ENCODE data around the gene SMIM33. TPM values are rescaled to one million over a fixed set of nuclear protein-coding genes. Genes with fewer than 3 reads are reported as not detected.

Gene SMIM33
- total RNA-seq, 5 donors from 2014 or later (not counting 1 experiment from before 2014, with no cell fraction given), result 0.13 to 1.1 (median 0.47) TPM

DNA sequence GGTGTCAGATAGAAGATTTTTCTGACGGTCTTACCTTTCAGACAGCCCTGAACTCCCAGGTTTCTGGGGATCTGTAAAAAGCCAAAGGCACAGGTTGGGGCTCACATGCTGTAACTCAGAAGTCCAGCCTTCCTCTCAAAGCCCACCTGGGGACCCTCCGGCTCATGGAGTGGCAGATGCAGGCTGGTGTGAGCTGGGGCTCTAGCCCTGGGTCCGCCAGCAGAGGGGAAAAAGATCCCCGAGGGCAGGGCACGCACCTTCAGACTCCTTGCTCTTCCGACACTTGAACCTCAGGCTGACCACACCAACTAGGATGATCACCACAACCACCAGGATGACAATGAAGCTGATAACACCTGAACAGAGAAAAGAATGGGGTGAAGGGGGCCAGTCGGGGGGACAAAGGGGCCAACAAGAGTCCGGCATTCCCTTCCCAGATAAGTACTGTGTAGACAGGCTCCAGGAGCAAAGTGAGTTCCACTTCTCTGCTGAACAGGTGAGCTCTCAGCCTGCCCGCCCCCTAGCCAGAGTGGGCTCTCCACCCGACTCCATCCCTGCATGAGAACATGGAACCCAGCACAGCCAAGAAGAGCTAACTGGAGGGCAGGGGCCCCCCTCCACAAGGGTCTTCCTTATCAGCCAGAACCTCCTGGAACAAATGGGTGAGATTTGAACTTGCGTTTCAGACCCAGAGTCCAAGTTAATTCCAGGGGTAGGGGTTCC, 16.1 kb upstream of the SMIM33 start:
- whole genome bisulfite sequencing (ENCODE audit: insufficient coverage), result 97% methylated on average over 4 of the region's 11 CpGs
- peaks cover 49 to 60% (median 53%) of the 10 kb centered on the region in 3 donors for H3K4me1 Mint-ChIP-seq
- H3K27ac Mint-ChIP-seq, result peak overlapping the region; percentile 69 to 76
- ATAC-seq (replicated peaks in 1 of 4) (no peak), DNase-seq (no peak)
- Histone ChIP-seq H3K4me1 (ENCODE audit: control insufficient read depth in 1 of 2, extremely low read depth in 1 of 2, insufficient read depth in 2 of 2, low read length in 2 of 2) (peaks cover 40 to 72% of the 10 kb centered on the region in 2 experiments), H3K27ac (ENCODE audit: low read length) (peak overlapping the region; percentile 61), H3K9me3 (no peaks in the 10 kb centered on the region), H3K36me3 (ENCODE audit: control insufficient read depth in 2 of 2, extremely low read depth in 1 of 2, insufficient read depth in 1 of 2, low read length in 1 of 2) (no peaks in the 10 kb centered on the region), H3K27me3 (replicated peaks in 1 of 2; ENCODE audit: control insufficient read depth in 2 of 2, extremely low read depth in 1 of 2, insufficient read depth in 2 of 2, low read length in 1 of 2) (no peaks in the 10 kb centered on the region), H3K4me3 (ENCODE audit: control insufficient read depth in 1 of 2, extremely low read depth in 1 of 2, low read length in 1 of 2) (no peak overlapping the region)
- H3K27me3 Mint-ChIP-seq, result no peaks in the 10 kb centered on the region
- H3K36me3 Mint-ChIP-seq, result no peaks in the 10 kb centered on the region
- H3K9me3 Mint-ChIP-seq, result no peaks in the 10 kb centered on the region
- CTCF ChIA-PET, result interaction anchor here (0.5 to 1.4 kb wide), 3 partner anchors 40 to 128 kb away, joined by 3 to 4 read pairs (median 3); no protein-coding TSS in a partner anchor
- POLR2A ChIA-PET, result interaction anchor here in 1 of 2 donors (0.6 kb wide), 1 partner anchor 25 kb away, joined by 6 read pairs; no protein-coding TSS in a partner anchor
- no peak overlapping the region for H3K4me3 Mint-ChIP-seq

DNA sequence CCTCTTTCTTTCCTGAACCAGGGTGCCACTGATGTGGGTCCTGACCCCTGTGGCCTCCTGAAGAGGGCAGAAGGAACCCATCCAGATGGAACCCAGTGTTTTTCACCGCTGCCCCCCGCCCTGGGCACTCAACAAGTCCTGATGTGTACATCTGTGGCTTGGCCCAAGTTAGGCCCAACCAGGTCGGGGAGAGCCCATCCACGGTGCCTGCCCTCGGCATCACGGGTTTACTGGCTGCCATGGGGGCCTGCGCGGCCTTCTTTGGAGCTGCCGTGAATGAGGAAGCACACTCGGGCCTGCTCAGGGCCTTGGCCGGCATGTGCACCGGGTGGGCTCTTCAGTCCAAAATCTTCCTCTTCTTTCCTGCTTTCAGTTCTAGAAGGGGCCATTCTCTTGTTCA, 14.0 kb upstream of the SMIM33 start:
- no peak overlapping the region for H3K4me3 Mint-ChIP-seq
- no peaks in the 10 kb centered on the region for H3K27me3 Mint-ChIP-seq
- Histone ChIP-seq H3K4me1 (ENCODE audit: control insufficient read depth in 1 of 2, extremely low read depth in 1 of 2, insufficient read depth in 2 of 2, low read length in 2 of 2) (peaks cover 43 to 79% of the 10 kb centered on the region in 2 experiments), H3K9me3 (no peaks in the 10 kb centered on the region), H3K27me3 (replicated peaks in 1 of 2; ENCODE audit: control insufficient read depth in 2 of 2, extremely low read depth in 1 of 2, insufficient read depth in 2 of 2, low read length in 1 of 2) (no peaks in the 10 kb centered on the region), H3K4me3 (ENCODE audit: control insufficient read depth in 1 of 2, extremely low read depth in 1 of 2, low read length in 1 of 2) (no peak overlapping the region), H3K36me3 (ENCODE audit: control insufficient read depth in 2 of 2, extremely low read depth in 1 of 2, insufficient read depth in 1 of 2, low read length in 1 of 2) (no peaks in the 10 kb centered on the region), H3K27ac (ENCODE audit: low read length) (no peak overlapping the region)
- ChIA-PET CTCF (interaction anchor here in 1 of 2 donors (0.6 kb wide), 1 partner anchor 9 kb away, joined by 3 read pairs; no protein-coding TSS in a partner anchor), POLR2A (no interaction called here)
- WGBS (ENCODE audit: insufficient coverage), result 98% methylated on average over 12 of the region's 12 CpGs
- peaks cover 64 to 70% (median 66%) of the 10 kb centered on the region in 3 donors for H3K4me1 Mint-ChIP-seq
- H3K9me3 Mint-ChIP-seq, result no peaks in the 10 kb centered on the region
- ATAC-seq (replicated peaks in 1 of 4), result no peak
- DNase-seq, result no peak
- H3K27ac Mint-ChIP-seq, result peak overlapping the region; percentile 93 to 96
- no peaks in the 10 kb centered on the region for H3K36me3 Mint-ChIP-seq

DNA sequence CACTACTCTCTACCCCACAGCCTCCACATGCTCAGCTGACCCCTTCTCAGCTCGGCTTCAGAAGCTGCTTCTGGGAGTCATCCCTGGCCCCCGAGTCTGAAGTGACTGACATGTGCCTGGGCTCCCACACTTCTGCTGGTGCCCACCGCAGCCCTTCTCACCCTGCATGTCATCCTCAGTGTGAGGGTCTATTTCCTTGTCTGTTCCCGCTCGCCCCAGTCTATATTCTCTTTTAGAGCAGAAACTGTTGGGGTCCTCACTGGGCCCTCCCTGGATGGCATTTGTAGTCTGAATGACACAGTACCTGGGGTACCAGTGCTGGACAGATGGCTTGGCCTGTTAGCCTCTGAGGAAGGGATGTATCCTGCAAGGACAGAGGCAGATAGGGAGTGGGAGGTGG, 13.6 kb upstream of the SMIM33 start:
- Mint-ChIP-seq H3K4me3 (peak overlapping the region in 1 of 3 donors; percentile 19), H3K4me1 (peaks cover 64 to 72% (median 66%) of the 10 kb centered on the region in 3 donors), H3K36me3 (no peaks in the 10 kb centered on the region), H3K9me3 (no peaks in the 10 kb centered on the region), H3K27me3 (no peaks in the 10 kb centered on the region), H3K27ac (peak overlapping the region; percentile 93 to 96)
- no peak for DNase-seq
- Histone ChIP-seq H3K27me3 (replicated peaks in 1 of 2; ENCODE audit: control insufficient read depth in 2 of 2, extremely low read depth in 1 of 2, insufficient read depth in 2 of 2, low read length in 1 of 2) (no peaks in the 10 kb centered on the region), H3K9me3 (no peaks in the 10 kb centered on the region), H3K4me3 (ENCODE audit: control insufficient read depth in 1 of 2, extremely low read depth in 1 of 2, low read length in 1 of 2) (no peak overlapping the region), H3K4me1 (ENCODE audit: control insufficient read depth in 1 of 2, extremely low read depth in 1 of 2, insufficient read depth in 2 of 2, low read length in 2 of 2) (peaks cover 39 to 75% of the 10 kb centered on the region in 2 experiments), H3K36me3 (ENCODE audit: control insufficient read depth in 2 of 2, extremely low read depth in 1 of 2, insufficient read depth in 1 of 2, low read length in 1 of 2) (no peaks in the 10 kb centered on the region), H3K27ac (ENCODE audit: low read length) (peak overlapping the region; percentile 75)
- ChIA-PET POLR2A (interaction anchor here in 1 of 2 donors (0.7 kb wide), 1 partner anchor 14 kb away, joined by 3 read pairs; no protein-coding TSS in a partner anchor), CTCF (interaction anchor here (0.6 to 1.1 kb wide), 2 partner anchors 9 to 18 kb away, joined by 3 read pairs; partner anchors contain the start of gene DNAJC18 (in 1 of the 2))
- 92% methylated on average over 5 of the region's 5 CpGs for WGBS (ENCODE audit: insufficient coverage)
- no peak for ATAC-seq (replicated peaks in 1 of 4)

DNA sequence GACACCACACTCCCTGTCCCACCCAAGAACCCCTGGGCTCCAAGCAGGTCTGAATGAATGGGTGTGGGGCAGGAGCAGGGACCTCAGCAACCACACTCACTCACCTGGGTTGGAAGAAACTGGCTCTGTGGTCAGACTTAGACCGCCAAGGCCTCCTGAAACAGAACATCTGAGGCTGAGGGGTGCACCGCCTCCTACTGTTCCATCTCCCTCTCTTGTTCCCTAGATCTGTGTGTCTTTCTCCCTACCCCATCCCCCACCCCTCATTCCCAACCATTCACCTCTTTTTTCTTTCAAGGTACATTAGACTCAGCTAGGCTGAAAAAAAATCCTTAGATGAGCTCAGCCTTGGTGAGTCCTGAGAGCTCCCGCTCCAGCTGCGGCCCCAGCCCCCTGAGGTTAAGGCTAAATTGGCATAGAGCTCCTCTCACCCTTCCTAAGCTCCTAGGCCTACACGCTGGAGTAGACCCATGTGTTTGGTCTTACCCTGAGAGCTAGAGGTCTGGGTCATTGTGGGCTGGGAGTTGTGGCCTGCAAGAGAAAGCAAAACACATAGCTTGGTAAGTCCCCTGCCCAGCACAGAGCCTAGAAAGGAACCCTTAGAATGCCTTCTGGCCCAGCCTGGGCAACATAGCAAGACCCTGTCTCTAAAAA, 13.0 kb upstream of the SMIM33 start:
- Histone ChIP-seq H3K9me3 (no peaks in the 10 kb centered on the region), H3K4me1 (ENCODE audit: control insufficient read depth in 1 of 2, extremely low read depth in 1 of 2, insufficient read depth in 2 of 2, low read length in 2 of 2) (peaks cover 37 to 72% of the 10 kb centered on the region in 2 experiments), H3K27ac (ENCODE audit: low read length) (peak overlapping the region; percentile 75), H3K4me3 (ENCODE audit: control insufficient read depth in 1 of 2, extremely low read depth in 1 of 2, low read length in 1 of 2) (no peak overlapping the region), H3K36me3 (ENCODE audit: control insufficient read depth in 2 of 2, extremely low read depth in 1 of 2, insufficient read depth in 1 of 2, low read length in 1 of 2) (no peaks in the 10 kb centered on the region), H3K27me3 (replicated peaks in 1 of 2; ENCODE audit: control insufficient read depth in 2 of 2, extremely low read depth in 1 of 2, insufficient read depth in 2 of 2, low read length in 1 of 2) (no peaks in the 10 kb centered on the region)
- ChIA-PET CTCF (interaction anchor here (0.5 to 1.1 kb wide), 9 partner anchors 10 to 373 kb away, joined by 3 to 5 read pairs (median 3); partner anchors contain the start of gene DNAJC18 (in 1 of the 2)), POLR2A (interaction anchor here (0.6 to 0.9 kb wide), 4 partner anchors 14 to 292 kb away, joined by 3 to 9 read pairs (median 6); no protein-coding TSS in a partner anchor)
- Mint-ChIP-seq H3K4me1 (peaks cover 64 to 72% (median 66%) of the 10 kb centered on the region in 3 donors), H3K36me3 (no peaks in the 10 kb centered on the region), H3K27me3 (no peaks in the 10 kb centered on the region), H3K4me3 (peak overlapping the region in 1 of 3 donors; percentile 19), H3K9me3 (no peaks in the 10 kb centered on the region), H3K27ac (peak overlapping the region; percentile 93 to 96)
- ATAC-seq (replicated peaks in 1 of 4), result no peak
- DNase-seq, result no peak
- WGBS (ENCODE audit: insufficient coverage), result 74% methylated on average over 4 of the region's 5 CpGs

DNA sequence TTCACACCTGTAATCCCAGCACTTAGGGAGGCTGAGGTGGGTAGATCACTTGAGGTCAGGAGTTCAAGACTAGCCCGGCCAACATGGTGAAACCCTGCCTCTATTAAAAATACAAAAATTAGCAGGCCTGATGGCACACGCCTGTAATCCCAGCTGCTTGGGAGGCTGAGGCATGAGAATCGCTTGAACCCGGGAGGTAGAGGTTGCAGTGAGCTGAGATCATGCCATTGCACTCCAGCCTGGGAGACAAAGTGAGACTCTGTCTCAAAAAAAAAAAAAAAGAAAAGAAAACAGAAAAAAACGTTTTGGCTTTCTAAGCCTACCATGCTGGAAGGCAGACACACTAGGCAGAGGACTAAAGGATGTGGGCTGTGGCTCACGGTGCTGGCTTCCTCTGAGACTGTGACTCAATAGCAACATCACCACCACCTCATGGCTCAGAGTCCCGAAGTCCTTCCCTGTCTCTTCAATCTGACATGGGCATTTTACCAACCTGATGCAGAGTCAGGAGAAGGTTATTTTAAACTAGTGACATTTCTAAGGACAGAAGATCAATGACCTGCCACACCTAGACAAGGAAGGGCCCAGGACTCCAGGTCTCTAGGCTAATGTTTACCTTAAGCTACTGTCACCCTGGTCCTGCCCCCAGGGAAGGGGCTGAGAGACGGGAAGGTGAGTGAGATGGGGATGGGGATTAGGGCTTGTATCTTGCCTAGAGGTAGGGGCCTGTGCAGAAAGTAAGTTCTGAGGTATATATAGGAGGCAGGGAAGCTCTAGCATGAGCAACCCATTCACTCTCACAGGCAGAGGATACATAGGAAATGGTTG, 12.0 kb upstream of the SMIM33 start:
- Histone ChIP-seq H3K36me3 (ENCODE audit: control insufficient read depth in 2 of 2, extremely low read depth in 1 of 2, insufficient read depth in 1 of 2, low read length in 1 of 2) (no peaks in the 10 kb centered on the region), H3K4me1 (ENCODE audit: control insufficient read depth in 1 of 2, extremely low read depth in 1 of 2, insufficient read depth in 2 of 2, low read length in 2 of 2) (peaks cover 35 to 68% of the 10 kb centered on the region in 2 experiments), H3K27me3 (replicated peaks in 1 of 2; ENCODE audit: control insufficient read depth in 2 of 2, extremely low read depth in 1 of 2, insufficient read depth in 2 of 2, low read length in 1 of 2) (no peaks in the 10 kb centered on the region), H3K4me3 (ENCODE audit: control insufficient read depth in 1 of 2, extremely low read depth in 1 of 2, low read length in 1 of 2) (no peak overlapping the region), H3K9me3 (no peaks in the 10 kb centered on the region), H3K27ac (ENCODE audit: low read length) (peak overlapping the region; percentile 75)
- peak overlapping the region; percentile 93 to 96 for H3K27ac Mint-ChIP-seq
- CTCF ChIA-PET, result interaction anchor here (0.5 to 1.1 kb wide), 7 partner anchors 11 to 372 kb away, joined by 3 to 5 read pairs (median 4); partner anchors contain the start of gene DNAJC18 (in 1 of the 2)
- H3K27me3 Mint-ChIP-seq, result no peaks in the 10 kb centered on the region
- H3K4me1 Mint-ChIP-seq, result peaks cover 60 to 69% (median 61%) of the 10 kb centered on the region in 3 donors
- 13% methylated on average over 3 of the region's 8 CpGs for WGBS (ENCODE audit: insufficient coverage)
- POLR2A ChIA-PET, result interaction anchor here (0.6 to 0.9 kb wide), 3 partner anchors 20 to 291 kb away, joined by 5 to 9 read pairs (median 6); no protein-coding TSS in a partner anchor
- DNase-seq, result peak; percentile 40 to 92 (median 77)
- peak overlapping the region; percentile 21 to 45 (median 34) for H3K4me3 Mint-ChIP-seq
- H3K36me3 Mint-ChIP-seq, result no peaks in the 10 kb centered on the region
- no peaks in the 10 kb centered on the region for H3K9me3 Mint-ChIP-seq
- peak; percentile 99 to 100 (median 99) for ATAC-seq (replicated peaks in 1 of 4)

All from T-cell (primary cell).